Endothelial cell of umbilical vein (primary cell): ENCODE results near the gene RAB37. TPM values are rescaled to one million over a fixed set of nuclear protein-coding genes. Genes with fewer than 3 reads are reported as not detected.

ENCODE experiments used
- BruUV-seq: library from RNA; stranded (reverse); fragments of 400-500 nt; replicated peaks from 2 replicates; lab custom pipeline; 2021; lab: Mats Ljungman, UMichigan
- CTCF ChIA-PET: fragments of 300-600, 350-600 bp; sonication (Branson Sonifier 250); formaldehyde crosslinking; loops from one replicate; lab custom pipeline; 2021; ENCODE audit warnings: antibody characterized with exemption, inconsistent platforms; lab: Charles Lee
- POLR2A ChIA-PET: fragments of 300-600, 350-600 bp; sonication (Branson Sonifier 250); formaldehyde crosslinking; loops from one replicate; lab custom pipeline; 2021; ENCODE audit warnings: antibody characterized with exemption, inconsistent platforms; lab: Charles Lee
- DNase-seq: peaks from one replicate; pipeline ENCODE4 v3.0.0-alpha.2; 2011; ENCODE audit warnings: low read depth, low spot score
- FAIRE-seq: peaks from 2 replicates; lab custom pipeline; 2011; peaks lifted over from hg19 to GRCh38; lab: Jason Lieb, UNC
- H2AFZ ChIP-seq: 2 replicates; pipeline ENCODE4 v1.6.0; 2012; ENCODE audit warnings: low read depth, low read length, control low read depth, inconsistent platforms
- H3K27ac ChIP-seq: 2 replicates; pipeline ENCODE4 v1.5.1; 2011; ENCODE audit warnings: low read depth, mild to moderate bottlenecking, control low read depth, low read length, moderate library complexity; ENCODE audit not compliant: insufficient read depth
- H3K27me3 ChIP-seq, 2 experiments: 2 replicates each; pipeline versions ENCODE4 v1.6.0 to v1.6.1; 2011; ENCODE audit warnings: low read length in 2 of 2, mixed read lengths in 1 of 2; ENCODE audit not compliant: control insufficient read depth in 2 of 2, insufficient read depth in 2 of 2
- H3K36me3 ChIP-seq, 2 experiments: 2 replicates in 1 of 2; 3 replicates in 1 of 2; pipeline ENCODE4 v1.5.1; 2011; ENCODE audit warnings: low read length in 2 of 2, mild to moderate bottlenecking in 1 of 2, moderate library complexity in 1 of 2; ENCODE audit not compliant: control insufficient read depth in 2 of 2, insufficient read depth in 2 of 2; ENCODE audit errors: extremely low read depth in 1 of 2
- H3K4me1 ChIP-seq: 3 replicates; pipeline ENCODE4 v1.5.1; 2011; ENCODE audit warnings: mild to moderate bottlenecking, low read length; ENCODE audit not compliant: control insufficient read depth, insufficient read depth; ENCODE audit errors: extremely low read depth
- H3K4me2 ChIP-seq: 2 replicates; pipeline ENCODE4 v1.6.1; 2011; ENCODE audit warnings: low read length, control low read depth, mixed read lengths; ENCODE audit not compliant: insufficient read depth
- H3K4me3 ChIP-seq, 3 experiments: fragments of 200-600 bp in 1 of 3; sonication (generic), shearing (Covaris generic) in 1 of 3; replicated peaks in 1 of 3; 2 replicates each; pipeline ENCODE4 v1.5.1; 2011 to 2016; ENCODE audit warnings: control low read depth in 3 of 3, low read length in 3 of 3, mild to moderate bottlenecking in 2 of 3, inconsistent platforms in 1 of 3, low read depth in 1 of 3, moderate library complexity in 1 of 3; ENCODE audit not compliant: insufficient read depth in 1 of 3
- H3K79me2 ChIP-seq: 2 replicates; pipeline ENCODE4 v1.6.0; 2012; ENCODE audit warnings: low read length, inconsistent platforms; ENCODE audit not compliant: control insufficient read depth, insufficient read depth
- H3K9ac ChIP-seq: replicated peaks from 2 replicates; pipeline ENCODE3; 2011; ENCODE audit warnings: low read length, control low read depth; ENCODE audit not compliant: insufficient read depth; ENCODE audit errors: extremely low read depth
- H3K9me1 ChIP-seq: replicated peaks from 3 replicates; pipeline ENCODE4 v1.6.0; 2011; ENCODE audit warnings: mild to moderate bottlenecking, low read length; ENCODE audit not compliant: control insufficient read depth, insufficient read depth; ENCODE audit errors: extremely low read depth
- H3K9me3 ChIP-seq: replicated peaks from 2 replicates; pipeline ENCODE4 v1.5.1; 2012; ENCODE audit warnings: low read length, inconsistent platforms; ENCODE audit not compliant: control insufficient read depth, insufficient read depth
- H4K20me1 ChIP-seq: replicated peaks from 2 replicates; pipeline ENCODE3; 2011; ENCODE audit warnings: mild to moderate bottlenecking, low read length; ENCODE audit not compliant: control insufficient read depth, insufficient read depth; ENCODE audit errors: extremely low read depth
- MYC ChIP-seq: IDR thresholded peaks from one replicate; pipeline ENCODE4 v1.6.1; 2011; ENCODE audit warnings: mild to moderate bottlenecking, low read depth, low read length
- dilution Hi-C: fragments of 300-500 bp; cut with MboI; formaldehyde crosslinking; loops from one replicate; pipeline ENCODE4 v1.15.0; 2019; ENCODE audit warnings: low sequenced_read_pairs; ENCODE audit not compliant: extremely low pct_ligation_motif_present
- intact Hi-C: fragments of 100-400 bp; cut with micrococcal nuclease; formaldehyde crosslinking; loops from one replicate; pipeline ENCODE4 v1.10.0; 2022
- polyA plus RNA-seq, 4 experiments: library from polyadenylated mRNA; depleted of rRNA in 3 of 4; stranded (reverse) in 3 of 4; unstranded in 1 of 4; fragments of >200 nt; gene quantifications; 2 replicates each; pipeline versions ENCODE4 v1.2.1 to v1.2.3, GENCODE V29; 2011 to 2012; ENCODE audit warnings: missing spikeins in 1 of 4
- total RNA-seq: library from RNA; stranded (reverse); gene quantifications from 2 replicates; pipeline ENCODE4 v1.2.3, GENCODE V29; 2021
- TF ChIP-seq, protein P1 (sequence below), 2 donors: IDR thresholded peaks; 1 replicate in 1 of 2; 2 replicates in 1 of 2; pipeline ENCODE4 v1.5.1; 2011; ENCODE audit warnings: low read length in 2 of 2, mild to moderate bottlenecking in 2 of 2, moderate library complexity in 2 of 2, control low read depth in 1 of 2, inconsistent platforms in 1 of 2, low read depth in 1 of 2; ENCODE audit not compliant: insufficient read depth in 1 of 2; ENCODE audit errors: extremely low read depth in 1 of 2

The RAB37 gene
- total and polyA plus RNA-seq, 2 donors (not counting 3 experiments of a cell fraction or from before 2014, with no cell fraction given): 0.11 TPM; not detected in 1

DNA sequence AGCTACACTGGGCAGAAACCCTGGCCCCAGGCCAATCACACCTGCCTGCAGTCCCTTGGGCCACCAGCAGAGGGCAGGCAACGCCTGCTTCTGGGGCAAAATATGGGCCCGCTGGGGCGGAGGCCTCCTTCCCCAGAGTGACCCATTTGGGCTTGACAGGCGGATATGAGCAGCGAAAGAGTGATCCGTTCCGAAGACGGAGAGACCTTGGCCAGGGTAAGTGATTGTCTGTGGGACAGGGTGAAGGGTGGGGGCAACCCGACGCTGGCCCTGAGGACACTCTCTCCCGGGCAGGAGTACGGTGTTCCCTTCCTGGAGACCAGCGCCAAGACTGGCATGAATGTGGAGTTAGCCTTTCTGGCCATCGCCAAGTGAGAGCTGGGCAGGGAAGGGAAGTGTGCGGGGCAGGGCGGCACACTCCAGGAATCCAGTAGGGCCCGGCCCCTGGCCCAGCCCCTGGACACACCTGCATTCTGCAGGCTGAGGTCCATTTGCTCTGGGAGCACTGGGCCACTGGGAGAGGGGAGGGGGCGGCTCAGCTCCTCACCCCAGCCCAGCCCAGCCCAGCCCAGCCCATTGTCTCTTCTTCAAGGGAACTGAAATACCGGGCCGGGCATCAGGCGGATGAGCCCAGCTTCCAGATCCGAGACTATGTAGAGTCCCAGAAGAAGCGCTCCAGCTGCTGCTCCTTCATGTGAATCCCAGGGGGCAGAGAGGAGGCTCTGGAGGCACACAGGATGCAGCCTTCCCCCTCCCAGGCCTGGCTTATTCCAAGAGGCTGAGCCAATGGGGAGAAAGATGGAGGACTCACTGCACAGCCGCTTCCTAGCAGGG lies 7.9 kb downstream of the RAB37 start:
- H3K4me2 ChIP-seq: peak overlapping the region; percentile 16
- H3K79me2 ChIP-seq: no peaks in the 10 kb centered on the region
- H3K4me3 ChIP-seq: no peak overlapping the region
- H4K20me1 ChIP-seq: no peaks in the 10 kb centered on the region
- no peak overlapping the region for H3K9ac ChIP-seq
- no peaks in the 10 kb centered on the region for H3K9me1 ChIP-seq
- H3K36me3 ChIP-seq: no peaks in the 10 kb centered on the region
- POLR2A ChIA-PET: interaction anchor here (1.4 kb wide), 1 partner anchor 31 kb away, joined by 4 read pairs; the partner anchor contains the start of gene NAT9
- FAIRE-seq (peak; percentile 88), DNase-seq (peak; percentile 74)
- no TSS peak for BruUV-seq
- H3K27me3 ChIP-seq: peaks cover 0 to 3% of the 10 kb centered on the region in 2 experiments
- TF ChIP-seq MYC: no peak
- TF ChIP-seq, protein P1, sequence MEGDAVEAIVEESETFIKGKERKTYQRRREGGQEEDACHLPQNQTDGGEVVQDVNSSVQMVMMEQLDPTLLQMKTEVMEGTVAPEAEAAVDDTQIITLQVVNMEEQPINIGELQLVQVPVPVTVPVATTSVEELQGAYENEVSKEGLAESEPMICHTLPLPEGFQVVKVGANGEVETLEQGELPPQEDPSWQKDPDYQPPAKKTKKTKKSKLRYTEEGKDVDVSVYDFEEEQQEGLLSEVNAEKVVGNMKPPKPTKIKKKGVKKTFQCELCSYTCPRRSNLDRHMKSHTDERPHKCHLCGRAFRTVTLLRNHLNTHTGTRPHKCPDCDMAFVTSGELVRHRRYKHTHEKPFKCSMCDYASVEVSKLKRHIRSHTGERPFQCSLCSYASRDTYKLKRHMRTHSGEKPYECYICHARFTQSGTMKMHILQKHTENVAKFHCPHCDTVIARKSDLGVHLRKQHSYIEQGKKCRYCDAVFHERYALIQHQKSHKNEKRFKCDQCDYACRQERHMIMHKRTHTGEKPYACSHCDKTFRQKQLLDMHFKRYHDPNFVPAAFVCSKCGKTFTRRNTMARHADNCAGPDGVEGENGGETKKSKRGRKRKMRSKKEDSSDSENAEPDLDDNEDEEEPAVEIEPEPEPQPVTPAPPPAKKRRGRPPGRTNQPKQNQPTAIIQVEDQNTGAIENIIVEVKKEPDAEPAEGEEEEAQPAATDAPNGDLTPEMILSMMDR (IDR thresholded peaks at IDR 0.05; ENCODE audit: extremely low read depth in 1 of 2, insufficient read depth in 1 of 2, low read depth in 1 of 2, low read length in 2 of 2): peak; percentile 99
- peak overlapping the region; percentile 45 for H2AFZ ChIP-seq
- intact Hi-C loops: loop anchor here (1.0 to 10.0 kb wide), 5 partner anchors 25 to 1430 kb away; partner anchors contain the start of gene CDC42EP4
- dilution Hi-C loops: no loop called here
- H3K9me3 ChIP-seq: no peaks in the 10 kb centered on the region
- H3K27ac ChIP-seq: no peak overlapping the region
- CTCF ChIA-PET: interaction anchor here (0.6 to 4.2 kb wide), 24 partner anchors 9 to 366 kb away, joined by 3 to 84 read pairs (median 7); partner anchors contain the start of genes FDXR and NAT9
- peaks cover 12% of the 10 kb centered on the region for H3K4me1 ChIP-seq
